Posterior vena cava (tissue), 2 donors: ENCODE measurements around the gene NDUFAF5. TPM values are rescaled to one million over a fixed set of nuclear protein-coding genes. Genes with fewer than 3 reads are reported as not detected.
"Not testable (repeated sequence)": the region's sequence is repeated elsewhere in the genome, so short reads cannot be mapped to it uniquely, and the experiment has no call there.

Experiments used
- DNase-seq: peaks from one replicate; pipeline ENCODE4 v3.0.0-alpha.2; 2020; ENCODE audit warnings: low spot score
- intact Hi-C, 2 donors: fragments of 100-400 bp; cut with DNase I; formaldehyde crosslinking; loops; one replicate each; pipeline versions ENCODE4 v1.14.1 to v1.14.2; 2022 to 2023
- long read RNA-seq, 2 donors: library from polyadenylated mRNA; unstranded; transcript quantifications; one replicate each; pipeline ENCODE4 v2.0.0, GENCODE V29; 2020 to 2021
- total RNA-seq, 2 donors: library from RNA; stranded (reverse); fragmentation: NEBNext Ultra II Directional; extraction: Animal tissue kit (Norgen Biotek cat#: 25700); gene quantifications; one replicate each; pipeline ENCODE4 v1.2.1, GENCODE V29; 2021
- donor health status: DM: yes; HTN: yes; CAD: no.
- donor health status: DM: yes; HTN: yes; CAD: no.

Gene NDUFAF5, protein sequence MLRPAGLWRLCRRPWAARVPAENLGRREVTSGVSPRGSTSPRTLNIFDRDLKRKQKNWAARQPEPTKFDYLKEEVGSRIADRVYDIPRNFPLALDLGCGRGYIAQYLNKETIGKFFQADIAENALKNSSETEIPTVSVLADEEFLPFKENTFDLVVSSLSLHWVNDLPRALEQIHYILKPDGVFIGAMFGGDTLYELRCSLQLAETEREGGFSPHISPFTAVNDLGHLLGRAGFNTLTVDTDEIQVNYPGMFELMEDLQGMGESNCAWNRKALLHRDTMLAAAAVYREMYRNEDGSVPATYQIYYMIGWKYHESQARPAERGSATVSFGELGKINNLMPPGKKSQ
- total RNA-seq, result 10 to 100 TPM; 25.5 to 30.2 TPM
- long read RNA-seq, donor 1, full-length matches to known transcripts, result 2 of 3 reads
- long read RNA-seq, donor 1, partial matches to known transcripts, result 0 of 3 reads
- long read RNA-seq, donor 1, other reads (novel, unspliced or antisense), result 1 of 3 reads
- long read RNA-seq, donor 2, full-length matches to known transcripts, result 6 of 11 reads
- long read RNA-seq, donor 2, partial matches to known transcripts, result 1 of 11 reads
- long read RNA-seq, donor 2, other reads (novel, unspliced or antisense), result 4 of 11 reads

DNA sequence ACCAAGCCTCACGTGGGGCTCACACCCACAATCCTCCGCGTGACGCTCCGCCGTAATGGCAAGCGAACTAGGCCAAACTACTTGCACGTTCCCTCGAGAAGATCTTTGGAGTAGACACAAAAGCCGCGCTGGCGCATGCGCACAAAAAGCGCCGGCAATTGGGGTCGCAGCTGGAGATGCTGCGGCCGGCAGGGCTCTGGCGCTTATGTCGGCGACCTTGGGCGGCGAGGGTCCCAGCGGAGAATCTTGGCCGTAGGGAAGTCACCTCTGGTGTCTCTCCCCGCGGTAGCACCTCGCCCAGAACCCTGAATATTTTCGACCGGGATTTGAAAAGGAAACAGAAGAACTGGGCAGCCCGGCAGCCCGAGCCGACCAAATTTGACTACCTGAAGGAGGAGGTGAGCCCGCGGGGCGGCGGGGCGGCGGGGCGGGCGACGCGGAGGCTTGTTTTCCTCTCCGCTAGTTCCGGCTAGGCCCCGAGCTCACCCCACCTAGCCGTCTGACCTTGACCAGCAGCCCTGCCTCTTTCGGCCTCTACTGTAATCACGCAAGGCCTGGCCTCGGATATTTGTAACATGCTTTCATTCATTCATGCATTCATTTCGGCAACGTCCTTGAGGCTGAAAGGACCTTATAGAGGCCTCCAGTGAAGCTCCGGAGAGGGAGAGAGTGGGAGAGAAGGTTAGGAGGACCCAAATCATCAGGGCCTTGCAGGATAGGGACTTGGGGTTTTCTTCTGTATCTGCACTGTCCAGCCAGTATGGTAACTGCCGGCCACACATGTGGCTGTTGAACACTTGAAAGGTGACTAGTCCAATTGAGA is at the start of gene NDUFAF5, which contains the start of gene ESF1:
Gene NDUFAF5, plus strand, starts transcription at position 136 of the 823 bp plus-strand sequence. Its CDS starts 41 bp downstream, at position 177.
Gene ESF1, minus strand, starts transcription at position 27 of the 823 bp plus-strand sequence. CDS start 1,779 bp downstream, outside the sequence.
- intact Hi-C loops, result no loop called here
- peak; percentile 98 for DNase-seq

DNA sequence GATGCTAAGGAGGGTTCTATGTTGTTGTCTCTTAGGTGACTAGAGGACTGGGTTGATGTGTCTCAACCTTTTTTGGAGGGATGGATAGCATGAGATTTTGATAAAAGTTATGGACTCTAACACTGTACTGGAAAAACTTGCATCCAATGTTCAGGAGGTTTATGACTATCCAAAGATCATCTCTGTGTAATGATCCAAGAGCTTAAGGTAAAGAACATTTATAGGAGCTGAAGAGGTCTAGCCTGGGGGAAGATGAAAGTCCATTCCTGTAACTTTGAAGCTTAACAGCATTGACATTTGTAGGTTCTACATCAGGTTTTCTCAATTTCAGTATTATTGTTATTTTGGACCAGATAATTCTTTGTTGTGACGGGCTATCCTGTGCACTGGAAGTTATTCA is 49.0 kb upstream of the NDUFAF5 start:
- intact Hi-C loops, result no loop called here
- DNase-seq, result no peak

DNA sequence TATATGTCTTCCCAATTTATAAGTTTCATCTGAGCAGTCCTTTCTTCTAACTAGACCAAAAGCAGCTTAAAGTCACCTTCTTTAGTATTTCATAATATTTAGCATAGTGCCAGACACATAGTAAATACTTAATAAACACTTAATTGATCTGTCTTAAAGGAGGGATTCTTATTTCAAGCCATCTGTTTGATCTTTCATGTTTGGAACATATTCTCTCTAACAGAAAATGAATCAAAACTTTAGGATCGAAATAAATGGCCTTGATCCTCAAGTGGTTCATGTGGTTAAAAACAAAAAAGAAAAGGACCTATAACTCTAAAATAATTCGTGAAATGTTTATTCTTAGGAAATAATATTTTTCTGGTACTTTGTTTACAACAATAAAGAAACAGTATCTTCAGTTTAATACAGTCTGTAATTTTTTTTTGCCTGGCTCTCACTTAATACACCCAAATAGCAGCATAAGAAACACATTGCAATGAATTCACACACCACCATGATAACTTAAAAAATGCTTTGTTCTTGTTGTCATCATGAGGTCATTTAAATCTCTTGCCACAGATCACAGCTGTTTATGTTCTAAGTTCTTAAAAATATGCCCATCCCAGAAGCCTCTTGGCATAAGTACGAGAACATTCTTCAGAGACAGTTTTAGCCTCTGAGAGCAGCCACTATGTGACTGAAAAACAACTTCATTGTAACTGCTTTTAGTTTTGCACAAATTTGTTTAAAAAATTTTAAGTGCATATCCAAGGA is 48.2 kb upstream of the NDUFAF5 start:
- intact Hi-C loops, result no loop called here
- DNase-seq, result no peak

DNA sequence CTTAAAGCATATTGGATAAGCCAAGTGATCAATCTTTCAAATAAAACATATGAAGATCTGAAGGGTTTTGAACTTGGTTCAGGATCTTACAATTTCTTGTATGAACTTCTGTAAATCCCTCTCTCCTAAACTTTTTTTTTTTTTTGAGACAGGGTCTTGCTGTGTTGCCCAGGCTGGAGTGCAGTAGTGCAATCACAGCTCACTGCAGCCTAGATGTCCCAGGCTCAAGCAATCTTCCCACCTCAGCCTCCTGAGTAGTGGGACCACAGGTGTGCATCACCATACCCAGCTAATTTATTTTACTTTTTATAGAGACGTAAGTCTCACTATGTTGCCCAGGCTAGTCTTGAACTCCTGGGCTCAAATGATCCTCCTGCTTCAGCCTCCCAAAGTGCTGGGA is 46.6 kb upstream of the NDUFAF5 start:
- intact Hi-C loops, DNase-seq: not testable (repeated sequence)

DNA sequence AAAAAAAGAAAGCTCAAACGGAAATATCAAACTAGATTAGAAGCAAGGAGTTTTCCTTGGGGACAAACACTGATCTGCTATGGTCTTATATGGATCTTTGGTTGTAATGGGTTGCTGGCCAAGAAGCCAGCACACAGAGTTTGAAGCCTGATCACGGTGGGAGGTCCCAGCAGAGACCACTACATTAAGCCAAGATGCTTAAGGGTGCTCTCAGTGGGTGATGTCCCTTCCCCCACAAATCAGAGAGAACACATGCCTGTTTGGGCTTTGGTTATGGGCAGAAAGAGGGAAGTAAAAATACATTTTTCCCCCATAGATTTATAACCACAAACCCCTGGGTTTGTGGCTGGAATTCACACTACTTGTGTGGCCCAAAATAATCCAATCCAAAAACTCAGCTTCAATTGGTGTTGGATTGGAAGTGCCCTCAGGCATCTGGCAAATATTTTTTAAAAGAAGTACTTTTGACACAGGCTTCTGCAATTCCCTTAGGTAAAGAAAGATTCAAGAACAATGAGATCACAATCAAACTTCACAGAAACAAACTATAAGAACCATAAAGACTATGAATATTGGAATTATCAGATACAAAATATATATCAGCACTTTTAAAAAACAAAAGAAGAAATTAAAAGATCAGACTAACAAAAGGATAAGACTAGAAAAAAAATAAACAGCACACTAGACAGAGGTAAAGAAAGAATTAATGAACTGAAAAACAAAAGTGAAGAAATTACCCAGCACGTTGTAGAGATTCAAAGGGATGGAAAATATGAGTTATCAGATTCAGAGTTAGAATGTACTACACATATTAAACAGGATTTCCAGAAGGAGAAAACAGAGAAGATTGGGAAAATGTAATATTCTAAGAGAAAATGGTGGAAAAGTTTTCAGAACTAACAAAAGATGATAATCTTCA is 44.8 kb upstream of the NDUFAF5 start:
- DNase-seq, result no peak
- intact Hi-C loops, result no loop called here

DNA sequence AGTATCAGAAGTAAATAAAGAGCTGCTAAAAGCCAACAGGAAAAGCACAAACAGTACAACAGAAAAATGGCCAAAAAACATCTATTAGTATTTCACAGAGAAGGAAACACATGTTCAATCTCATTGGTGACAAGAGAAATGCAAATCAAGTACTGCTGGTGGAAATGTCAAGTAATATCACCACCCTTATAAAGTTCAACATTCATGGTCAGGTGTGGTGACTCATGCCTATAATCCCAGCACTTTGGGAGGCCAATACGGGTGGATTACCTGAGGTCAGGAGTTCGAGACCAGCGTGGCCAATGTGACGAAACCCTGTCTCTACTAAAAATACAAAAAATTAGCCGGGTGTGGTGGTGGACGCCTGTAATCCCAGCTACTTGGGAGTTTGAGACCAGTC is 42.9 kb upstream of the NDUFAF5 start:
- intact Hi-C loops, result no loop called here
- no peak for DNase-seq

DNA sequence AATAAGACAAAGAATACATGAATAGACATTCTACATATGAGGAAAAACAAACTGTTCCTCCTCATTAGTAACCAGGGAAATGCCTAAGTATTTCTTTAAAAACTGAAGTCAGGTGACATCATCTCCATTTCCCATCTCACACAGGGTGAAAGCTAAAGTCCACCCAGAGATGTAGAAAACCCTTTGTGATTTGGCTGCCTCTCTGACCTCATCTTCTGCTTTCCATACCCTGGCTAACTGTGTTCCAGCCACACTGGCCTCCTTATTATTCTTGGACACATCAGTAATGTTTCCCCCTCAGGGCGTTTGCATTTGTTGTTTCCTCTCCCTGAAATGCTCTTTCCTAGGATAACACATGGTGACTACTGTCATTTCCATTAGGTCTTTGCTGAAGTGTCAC is 40.5 kb upstream of the NDUFAF5 start:
- intact Hi-C loops, result no loop called here
- DNase-seq, result no peak

DNA sequence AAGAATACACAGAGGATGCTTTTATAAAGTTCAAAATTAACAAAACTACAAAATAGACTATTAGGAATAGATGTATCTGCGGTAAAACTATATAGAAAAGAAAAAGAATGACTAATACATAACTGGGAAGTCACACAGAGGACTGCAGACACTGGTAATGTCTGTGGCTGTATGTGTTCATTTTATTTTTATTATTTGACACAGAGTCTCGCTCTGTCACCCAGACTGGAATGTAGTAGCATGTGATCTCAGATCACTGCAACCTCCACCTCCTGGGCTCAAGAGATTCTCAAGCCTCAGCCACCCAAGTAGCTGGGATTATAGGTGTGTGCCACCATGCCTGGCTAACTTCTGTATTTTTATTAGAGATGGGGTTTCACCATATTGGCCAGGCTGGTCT is 39.0 kb upstream of the NDUFAF5 start:
- intact Hi-C loops, result no loop called here
- DNase-seq, result no peak

DNA sequence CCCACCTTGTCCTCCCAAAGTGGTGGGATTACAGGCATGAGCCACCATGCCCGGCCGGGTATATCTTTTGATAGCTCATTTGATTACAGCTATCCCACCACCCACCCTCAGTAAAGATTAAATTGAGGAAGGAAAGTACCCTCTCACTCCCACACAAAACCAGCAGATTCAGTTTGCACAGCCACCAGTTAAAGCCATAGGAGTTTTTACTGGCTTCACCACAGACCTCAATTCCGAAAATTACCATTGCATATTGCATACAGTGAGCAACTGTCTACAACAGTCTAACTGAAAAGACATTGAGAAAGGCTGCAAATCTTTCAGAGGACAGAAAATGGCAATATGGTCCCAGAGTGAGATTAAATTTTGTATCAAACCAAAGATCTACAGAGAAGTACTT is 35.0 kb upstream of the NDUFAF5 start:
- intact Hi-C loops, result no loop called here
- DNase-seq, result no peak

DNA sequence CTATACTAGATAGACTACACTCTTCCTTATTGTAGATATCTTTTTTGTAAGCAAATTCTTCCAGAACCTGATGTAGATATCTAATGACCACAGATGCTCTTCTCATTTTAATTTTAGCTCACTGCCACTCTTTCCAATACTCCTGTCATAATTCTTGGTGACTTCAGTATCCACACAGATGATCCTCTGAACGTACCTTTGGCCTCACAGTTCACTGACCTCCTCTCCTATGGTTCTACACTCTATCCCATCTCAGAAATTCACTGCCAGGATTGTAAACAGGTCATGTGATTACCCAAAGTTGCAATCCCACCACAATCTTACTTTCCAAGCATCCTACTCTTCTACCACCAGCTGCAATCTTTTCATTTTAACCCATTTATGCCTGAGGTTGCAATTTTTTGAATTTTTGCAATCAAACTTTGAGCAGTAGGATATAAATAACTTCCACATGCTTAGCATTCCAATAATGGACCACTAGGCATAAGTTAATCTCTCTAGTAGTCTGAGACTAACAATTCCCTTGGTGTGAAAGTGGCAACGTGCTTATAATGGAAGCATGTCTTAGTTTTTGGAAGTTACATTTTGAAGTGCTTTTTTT is 31.3 kb upstream of the NDUFAF5 start:
- DNase-seq, result no peak
- intact Hi-C loops, result no loop called here

DNA sequence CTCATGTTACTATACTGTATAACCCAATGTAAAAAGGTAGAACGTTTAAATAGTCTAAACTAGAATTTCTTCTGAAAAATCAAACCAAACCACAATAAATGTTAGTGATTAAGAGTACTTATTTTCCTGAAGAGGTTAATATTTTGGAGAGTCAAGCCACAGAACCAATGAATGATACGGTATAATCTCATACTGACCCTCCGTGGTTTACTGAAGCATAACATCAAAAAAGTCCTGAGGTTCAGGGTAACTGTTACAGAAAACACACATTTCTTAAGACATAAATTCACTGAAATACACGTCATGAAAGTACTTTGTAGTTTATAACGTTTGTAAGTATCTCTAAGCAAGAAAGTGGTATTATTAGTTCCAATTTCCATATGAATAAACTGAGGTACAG is 29.0 kb upstream of the NDUFAF5 start:
- intact Hi-C loops, result no loop called here
- no peak for DNase-seq

DNA sequence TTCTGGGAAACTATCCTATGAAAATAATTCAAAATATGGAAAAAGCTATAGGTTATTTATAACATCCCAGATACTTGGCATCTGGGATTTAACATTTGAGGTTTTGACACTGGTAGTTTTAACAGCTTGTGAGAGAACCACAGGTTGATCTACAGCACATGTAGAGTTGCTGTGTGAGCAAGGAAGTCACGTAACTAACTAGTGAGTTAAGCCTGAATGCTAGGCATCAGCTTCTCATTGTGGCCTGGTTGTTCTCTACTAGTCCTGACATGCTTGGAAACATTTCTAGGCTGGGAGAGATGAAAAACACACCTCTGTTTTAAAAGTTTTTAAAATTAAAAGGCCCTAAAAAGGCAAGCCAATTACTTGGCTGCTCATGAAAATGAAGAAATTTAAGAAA is 28.3 kb upstream of the NDUFAF5 start:
- intact Hi-C loops, result no loop called here
- no peak for DNase-seq

DNA sequence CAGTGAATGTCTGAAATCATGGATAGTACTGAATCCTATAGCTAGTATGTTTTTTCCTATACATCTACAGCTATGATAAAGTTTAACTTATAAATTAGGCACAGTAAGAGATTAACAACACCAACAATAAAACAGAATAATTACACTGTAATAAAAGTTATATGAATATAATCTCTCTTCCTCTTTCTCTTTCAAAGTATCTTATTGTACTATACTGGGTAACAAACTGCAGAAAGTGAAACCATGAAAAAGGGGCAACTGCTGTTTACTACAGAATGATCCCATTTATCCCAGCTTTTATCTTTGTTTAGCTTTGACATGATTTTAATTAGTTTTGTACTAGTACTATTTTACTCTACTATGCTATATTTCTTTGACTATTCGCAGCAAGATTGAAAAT is 25.9 kb upstream of the NDUFAF5 start:
- DNase-seq, result no peak
- intact Hi-C loops, result no loop called here

DNA sequence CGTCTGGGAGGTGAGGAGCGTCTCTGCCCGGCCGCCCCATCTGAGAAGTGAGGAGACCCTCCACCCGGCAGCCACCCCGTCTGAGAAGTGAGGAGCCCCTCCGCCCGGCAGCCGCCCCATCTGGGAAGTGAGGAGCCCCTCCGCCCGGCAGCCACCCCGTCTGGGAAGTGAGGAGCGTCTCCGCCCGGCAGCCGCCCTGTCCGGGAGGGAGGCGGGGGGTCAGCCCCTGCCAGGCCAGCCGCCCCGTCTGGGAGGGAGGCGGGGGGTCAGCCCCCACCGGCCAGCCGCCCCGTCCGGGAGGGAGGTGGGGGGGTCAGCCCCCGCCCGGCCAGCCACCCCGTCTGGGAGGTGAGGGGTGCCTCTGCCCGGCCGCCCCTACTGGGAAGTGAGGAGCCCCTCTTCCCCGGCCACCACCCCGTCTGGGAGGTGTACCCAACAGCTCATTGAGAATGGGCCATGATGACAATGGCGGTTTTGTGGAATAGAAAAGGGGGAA is 24.3 kb upstream of the NDUFAF5 start:
- intact Hi-C loops, DNase-seq: not testable (repeated sequence)

DNA sequence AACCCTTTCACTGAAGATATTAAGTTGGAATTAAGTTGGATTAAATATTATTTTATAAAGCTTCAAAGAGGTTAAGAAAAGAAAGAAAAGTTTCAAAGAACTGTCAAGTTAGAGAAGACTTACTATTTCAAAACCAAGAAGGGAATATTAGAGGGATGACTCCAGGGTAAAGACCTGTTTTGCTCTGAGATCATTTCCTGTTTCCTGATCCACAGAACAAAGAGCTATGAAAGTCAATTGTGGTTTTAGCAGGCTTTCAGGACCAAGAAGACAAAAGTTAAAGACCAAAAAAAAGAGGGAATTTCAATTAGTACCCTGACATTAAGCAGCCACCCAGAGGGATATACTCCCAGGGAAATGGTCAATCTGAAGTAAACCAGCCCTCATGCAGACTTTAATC is 19.5 kb upstream of the NDUFAF5 start:
- no peak for DNase-seq
- intact Hi-C loops, result no loop called here

DNA sequence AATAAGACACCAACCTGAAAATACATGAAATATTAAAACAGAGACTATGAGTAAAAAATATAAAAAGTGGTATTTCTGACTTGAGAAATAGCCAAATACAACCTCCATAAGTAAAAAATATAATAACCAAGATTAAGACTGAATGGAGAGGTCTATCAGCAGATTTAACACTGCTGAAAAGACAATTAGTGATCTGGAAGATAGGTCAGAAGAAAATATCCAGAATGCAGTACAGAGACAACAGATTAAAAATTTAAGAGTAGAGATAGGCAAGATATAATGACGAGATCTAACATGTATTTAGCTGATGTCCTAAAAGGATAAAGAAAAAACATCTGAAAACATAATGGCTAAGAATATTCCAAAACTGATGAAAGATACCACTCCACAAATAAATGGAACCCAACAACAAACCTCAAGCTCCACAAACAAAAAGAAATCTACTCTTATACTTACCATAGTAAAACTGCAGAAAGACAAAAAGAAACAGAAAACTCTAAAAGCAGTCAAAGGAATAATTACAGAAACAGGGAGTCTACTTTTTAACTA is 18.9 kb upstream of the NDUFAF5 start:
- DNase-seq, result no peak
- intact Hi-C loops, result no loop called here

DNA sequence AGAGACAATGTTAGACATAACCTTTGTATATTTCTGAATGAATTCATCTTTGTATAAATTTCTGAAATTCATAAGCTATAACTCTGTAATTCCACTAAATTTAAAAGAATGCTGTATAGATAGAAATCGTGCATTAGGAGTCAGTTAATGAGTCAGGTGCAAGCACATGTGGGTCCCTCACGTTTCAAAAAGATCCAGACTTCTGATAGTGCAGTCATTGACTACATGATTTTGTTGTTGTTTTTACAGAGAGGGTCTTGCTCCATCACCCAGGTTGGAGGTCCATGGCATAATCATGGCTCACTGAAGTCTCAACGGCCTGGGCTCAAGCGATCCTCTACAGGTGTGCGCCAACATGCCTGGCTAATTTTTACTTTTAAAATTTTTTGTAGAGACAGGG is 14.7 kb upstream of the NDUFAF5 start:
- no peak for DNase-seq
- intact Hi-C loops, result loop anchor here (5.0 to 10.0 kb wide), 2 partner anchors 645 to 653 kb away; no protein-coding TSS in a partner anchor
